Heart left ventricle (tissue), 16 donors: ENCODE results near the gene PHAX. TPM values are rescaled to one million over a fixed set of nuclear protein-coding genes. Genes with fewer than 3 reads are reported as not detected.

ENCODE experiments used
- ATAC-seq, 4 donors: fragments of 200-7000 bp; cut with Tn5 transposase; one replicate each; pipeline ENCODE4 v1.9.1; 2020 to 2022; ENCODE audit warnings: moderate library complexity in 4 of 4, mild to moderate bottlenecking in 3 of 4, moderate number of reproducible peaks in 1 of 4
- DNase-seq, 5 donors: peaks; one replicate each; pipeline ENCODE4 v3.0.0-alpha.2; 2020
- H3K27ac ChIP-seq, 12 donors: fragments of 200-600 bp; sonication (generic) in 4 of 12; one replicate each; pipeline versions ENCODE4 v1.5.0 to v1.8.0; 2016 to 2022; ENCODE audit warnings: mild to moderate bottlenecking in 2 of 12
- H3K27me3 ChIP-seq, 9 donors: fragments of 200-600 bp; sonication (generic) in 2 of 9; one replicate each; pipeline versions ENCODE4 v1.5.1 to v1.8.0; 2016 to 2022; ENCODE audit warnings: mild to moderate bottlenecking in 3 of 9
- H3K36me3 ChIP-seq, 9 donors: fragments of 200-600 bp; sonication (generic) in 2 of 9; one replicate each; pipeline versions ENCODE4 v1.5.0 to v1.8.0; 2018 to 2022; ENCODE audit warnings: mild to moderate bottlenecking in 2 of 9
- H3K4me1 ChIP-seq, 12 donors: fragments of 200-600 bp; sonication (generic) in 4 of 12; one replicate each; pipeline versions ENCODE4 v1.5.0 to v1.8.0; 2016 to 2022; ENCODE audit warnings: mild to moderate bottlenecking in 3 of 12
- H3K4me3 ChIP-seq, 12 donors: fragments of 200-600 bp; sonication (generic) in 4 of 12; one replicate each; pipeline versions ENCODE4 v1.5.0 to v1.8.0; 2017 to 2022; ENCODE audit warnings: mild to moderate bottlenecking in 9 of 12, moderate library complexity in 4 of 12
- H3K9me3 ChIP-seq, 12 donors: fragments of 200-600 bp; sonication (generic) in 4 of 12; one replicate each; pipeline versions ENCODE4 v1.5.0 to v1.8.0; 2016 to 2022; ENCODE audit warnings: mild to moderate bottlenecking in 1 of 12
- POLR2A ChIP-seq, 2 donors: fragments of 450-650 bp; IDR thresholded peaks; one replicate each; pipeline ENCODE4 v1.6.1; 2017; ENCODE audit warnings: antibody characterized with exemption in 2 of 2, mild to moderate bottlenecking in 2 of 2, moderate library complexity in 2 of 2
- WGBS, 4 donors: extraction: QIAGEN DNeasy Blood & Tissue Kit in 2 of 4; methylation state at CpG; one replicate each; pipeline versions ENCODE4 v1.1.5 to v1.1.7; 2013 to 2018; 5-methylcytosine and 5-hydroxymethylcytosine counted together
- intact Hi-C, 10 donors: fragments of 100-400 bp; cut with DNase I; formaldehyde crosslinking; loops; one replicate each; pipeline versions ENCODE4 v1.11.1 to v1.14.2; 2022
- polyA plus RNA-seq, 2 donors: library from polyadenylated mRNA; stranded (reverse); fragments of 200-250 nt; gene quantifications; one replicate each; pipeline ENCODE4 v1.2.3, GENCODE V29; 2013
- total RNA-seq, 9 donors: library from RNA; depleted of rRNA in 2 of 9; stranded (reverse); fragments of >200 nt in 2 of 9; fragmentation: NEBNext Ultra II Directional in 3 of 9; extraction: Animal tissue kit (Norgen Biotek cat#: 25700) in 3 of 9; gene quantifications; one replicate each; pipeline versions ENCODE4 v1.1.0 to v1.2.4, GENCODE V29; 2016 to 2023
- TF ChIP-seq, protein P1 (sequence below), 12 donors: fragments of 200-600 bp; sonication (generic) in 4 of 12; IDR thresholded peaks; one replicate each; pipeline versions ENCODE4 v1.5.0 to v1.8.0; 2018 to 2022; ENCODE audit warnings: antibody characterized with exemption in 12 of 12, mild to moderate bottlenecking in 5 of 12
- donor health status: ischemic (EF 13 %, LVEDD 7.1; RV severe dilation, severe dysfunction).
- donor health status: healthy with polysubstance abuse.
- donor health status: DM: no; HTN: yes; CAD: no.
- donor health status: DM: no; HTN: no; CAD: no.
- donor health status: ischemic (EF 25% LVEDD 6.9; RV normal size, moderate dysfunction).
- donor health status: ischemic (EF 25% LVEDD 5.7; RV mildly dilated, moderate dysfunction).
- donor health status: healthy.
- donor health status: DM: yes; HTN: yes; CAD: no.
- donor health status: ischemic (EF 35%, LVEDD 5.7; RV mildly dilated, moderate dysfunction).
- donor health status: nonischemic (EF 11% LVEDD 7.7; RV severe dilation, severe dysfunction).
- donor health status: DM: yes; HTN: yes; CAD: no.
- donor health status: PGD.
- donor health status: ischemic (EF 29% LVEDD 5.4; RV normal size, mild dysfunction).
- donor health status: nonischemic (EF 23%, LVEDD 6.1; RV moderate dilation, normal function).

PHAX gene
- total and polyA plus RNA-seq, 11 donors = 16.6 to 32.7 (median 29.6) TPM

DNA sequence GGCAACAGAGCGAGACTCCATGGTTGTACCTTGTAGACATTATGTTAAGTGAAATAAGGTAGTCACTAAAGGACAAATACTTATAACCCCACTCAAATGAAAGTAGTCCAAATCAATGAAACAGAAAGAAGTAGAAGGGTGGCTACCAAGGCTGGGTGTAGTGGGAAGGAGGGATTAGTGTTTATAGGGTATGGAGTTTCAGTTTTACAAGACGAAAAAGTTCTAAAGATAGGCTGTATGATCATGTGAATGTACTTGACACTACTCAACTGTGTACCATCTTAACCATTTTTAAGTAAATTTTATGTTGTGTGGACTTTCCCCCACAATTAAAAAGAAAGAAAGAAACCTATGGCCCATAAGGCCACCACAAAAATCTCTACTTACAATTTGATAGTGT is 37.9 kb upstream of the PHAX start:
- Histone ChIP-seq H3K4me3 (no peak overlapping the region), H3K4me1 (no peaks in the 10 kb centered on the region), H3K9me3 (no peaks in the 10 kb centered on the region), H3K27ac (no peak overlapping the region), H3K27me3 (no peaks in the 10 kb centered on the region), H3K36me3 (peaks cover 0 to 79% (median 43%) of the 10 kb centered on the region in 9 donors)
- intact Hi-C loops = no loop called here
- ATAC-seq (no peak), DNase-seq (no peak)
- WGBS, 4 donors = 66 to 92% (median 90%) methylated on average over 2 of the region's 2 CpGs
- TF ChIP-seq, protein P1, sequence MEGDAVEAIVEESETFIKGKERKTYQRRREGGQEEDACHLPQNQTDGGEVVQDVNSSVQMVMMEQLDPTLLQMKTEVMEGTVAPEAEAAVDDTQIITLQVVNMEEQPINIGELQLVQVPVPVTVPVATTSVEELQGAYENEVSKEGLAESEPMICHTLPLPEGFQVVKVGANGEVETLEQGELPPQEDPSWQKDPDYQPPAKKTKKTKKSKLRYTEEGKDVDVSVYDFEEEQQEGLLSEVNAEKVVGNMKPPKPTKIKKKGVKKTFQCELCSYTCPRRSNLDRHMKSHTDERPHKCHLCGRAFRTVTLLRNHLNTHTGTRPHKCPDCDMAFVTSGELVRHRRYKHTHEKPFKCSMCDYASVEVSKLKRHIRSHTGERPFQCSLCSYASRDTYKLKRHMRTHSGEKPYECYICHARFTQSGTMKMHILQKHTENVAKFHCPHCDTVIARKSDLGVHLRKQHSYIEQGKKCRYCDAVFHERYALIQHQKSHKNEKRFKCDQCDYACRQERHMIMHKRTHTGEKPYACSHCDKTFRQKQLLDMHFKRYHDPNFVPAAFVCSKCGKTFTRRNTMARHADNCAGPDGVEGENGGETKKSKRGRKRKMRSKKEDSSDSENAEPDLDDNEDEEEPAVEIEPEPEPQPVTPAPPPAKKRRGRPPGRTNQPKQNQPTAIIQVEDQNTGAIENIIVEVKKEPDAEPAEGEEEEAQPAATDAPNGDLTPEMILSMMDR (IDR thresholded peaks at IDR 0.05) = no peak
- no peak for TF ChIP-seq POLR2A (IDR thresholded peaks at IDR 0.05)

DNA sequence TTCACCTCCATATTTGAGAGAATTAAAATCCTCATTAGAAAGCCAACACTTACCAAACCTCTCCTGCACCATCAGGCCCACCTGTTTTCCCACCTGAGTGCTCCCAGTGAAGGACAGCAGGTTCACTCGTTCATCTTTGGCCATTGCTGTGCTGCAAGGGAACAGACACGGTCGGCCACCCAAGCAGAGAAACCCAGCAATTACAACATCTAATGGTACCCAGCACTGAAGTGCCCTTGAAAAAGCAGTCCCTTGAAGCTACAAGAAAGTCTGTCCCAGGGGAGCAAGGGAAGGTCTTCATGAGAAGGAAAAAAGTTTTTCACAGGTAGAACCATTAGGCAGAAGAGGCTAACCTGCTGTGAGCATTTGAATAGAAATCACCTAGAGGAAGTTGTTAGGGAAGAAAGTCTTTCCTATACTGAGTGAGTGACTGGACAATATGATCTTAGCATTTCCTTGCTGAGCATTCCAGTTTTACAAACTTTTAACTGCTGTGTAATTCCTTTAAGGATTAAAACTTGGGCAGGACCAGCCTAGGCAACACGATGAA is 32.5 kb upstream of the PHAX start:
- Histone ChIP-seq H3K36me3 (peaks cover 0 to 90% (median 42%) of the 10 kb centered on the region in 9 donors), H3K9me3 (no peaks in the 10 kb centered on the region), H3K4me1 (no peaks in the 10 kb centered on the region), H3K4me3 (no peak overlapping the region), H3K27me3 (no peaks in the 10 kb centered on the region), H3K27ac (no peak overlapping the region)
- intact Hi-C loops = no loop called here
- DNase-seq (no peak), ATAC-seq (no peak)
- TF ChIP-seq, protein P1 (IDR thresholded peaks at IDR 0.05) = no peak
- no peak for TF ChIP-seq POLR2A (IDR thresholded peaks at IDR 0.05)
- WGBS, 4 donors = 94 to 98% (median 97%) methylated on average over 4 of the region's 4 CpGs

DNA sequence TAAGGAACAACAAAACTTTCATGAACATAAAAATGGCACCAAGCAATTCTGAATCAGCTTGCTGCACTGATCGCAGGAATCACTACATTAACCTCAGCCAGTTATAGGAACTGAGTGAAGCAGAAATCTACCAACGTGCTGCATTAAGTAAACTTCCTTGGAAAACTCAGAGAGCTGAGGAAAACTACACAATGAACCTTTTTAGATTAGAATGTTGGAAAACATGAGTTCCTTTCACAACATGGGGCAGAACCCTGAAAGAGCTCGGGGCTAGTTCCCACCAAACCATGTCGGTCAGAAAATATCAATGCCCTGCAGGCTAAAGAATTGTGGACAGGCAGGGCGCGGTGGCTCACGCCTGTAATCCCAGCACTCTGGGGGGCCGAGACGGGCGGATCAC is 25.1 kb upstream of the PHAX start:
- intact Hi-C loops = no loop called here
- H3K9me3 ChIP-seq = no peaks in the 10 kb centered on the region
- ATAC-seq (no peak), DNase-seq (no peak)
- no peaks in the 10 kb centered on the region for H3K4me1 ChIP-seq
- H3K27ac ChIP-seq = no peak overlapping the region
- WGBS, 4 donors = 87 to 94% (median 92%) methylated on average over 5 to 10 of the region's 10 CpGs
- H3K36me3 ChIP-seq = peaks cover 0 to 96% (median 62%) of the 10 kb centered on the region in 9 donors
- H3K27me3 ChIP-seq = no peaks in the 10 kb centered on the region
- no peak for TF ChIP-seq POLR2A (IDR thresholded peaks at IDR 0.05)
- TF ChIP-seq, protein P1 (IDR thresholded peaks at IDR 0.05) = no peak
- no peak overlapping the region for H3K4me3 ChIP-seq

DNA sequence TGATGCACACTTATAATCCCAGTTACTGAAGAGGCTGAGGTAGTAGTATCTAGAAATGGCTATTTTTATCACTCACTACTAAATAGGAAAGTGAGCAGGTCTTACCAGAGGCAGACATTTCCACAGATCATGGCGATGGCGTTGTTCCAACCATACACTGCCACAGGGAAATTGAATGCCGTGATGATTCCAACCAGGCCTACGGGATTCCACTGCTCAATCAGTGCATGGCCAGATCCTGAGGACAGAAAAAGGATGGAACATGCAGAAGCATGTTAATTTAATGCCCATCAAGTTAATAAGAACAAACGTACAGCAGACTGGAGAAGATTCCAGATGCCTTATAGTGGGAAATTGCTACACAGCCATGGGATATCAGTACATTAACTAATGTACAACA is 23.8 kb upstream of the PHAX start:
- Histone ChIP-seq H3K9me3 (no peaks in the 10 kb centered on the region), H3K27ac (no peak overlapping the region), H3K4me3 (no peak overlapping the region), H3K27me3 (no peaks in the 10 kb centered on the region), H3K36me3 (peaks cover 0 to 97% (median 69%) of the 10 kb centered on the region in 9 donors), H3K4me1 (no peaks in the 10 kb centered on the region)
- 89 to 96% (median 93%) methylated on average over 5 of the region's 5 CpGs for WGBS, 4 donors
- ATAC-seq (no peak), DNase-seq (no peak)
- intact Hi-C loops = no loop called here
- TF ChIP-seq, protein P1 (IDR thresholded peaks at IDR 0.05) = no peak
- no peak for TF ChIP-seq POLR2A (IDR thresholded peaks at IDR 0.05)
